ENCODE results near the gene GNL1. TPM values are rescaled to one million over a fixed set of nuclear protein-coding genes. Genes with fewer than 3 reads are reported as not detected.

Gene GNL1
- total and polyA plus RNA-seq, 2 of the 8 experiments (the other 6 are each of a cell fraction or from before 2014, with no cell fraction given), result 42.4 to 67.8 TPM

DNA sequence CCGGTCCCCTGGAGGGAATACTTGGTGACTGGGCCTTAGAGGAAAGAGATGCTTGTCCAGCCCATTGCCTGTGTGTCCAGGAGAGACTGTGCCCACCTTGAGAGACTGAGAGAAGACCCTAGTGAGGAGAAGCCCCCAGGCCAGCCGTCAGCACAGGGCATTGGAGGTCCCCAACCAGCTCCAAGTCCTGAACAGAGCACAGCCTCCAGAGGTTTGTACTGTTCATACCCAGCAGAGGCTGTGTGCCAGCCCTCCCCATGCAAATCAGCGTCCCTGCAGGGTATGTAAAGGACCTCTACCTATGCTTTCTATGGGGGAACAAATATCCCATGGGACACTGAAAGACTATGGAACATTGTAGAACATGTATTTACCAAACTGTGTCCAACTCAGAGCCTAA, 58.6 kb downstream of the GNL1 start:
- no peak overlapping the region for H3K18ac ChIP-seq (ENCODE audit: extremely low read depth, low read length)
- 76% methylated on average over 3 of the region's 3 CpGs; no CpG with 5 or more reads in 1 of the 2 experiments for WGBS, 2 experiments (ENCODE audit: extremely low coverage in 1 of 2, insufficient coverage in 1 of 2, insufficient read length in 1 of 2, insufficient replicate concordance in 2 of 2, low coverage in 1 of 2, low lambda C conversion rate in 2 of 2, missing lambda C conversion rate in 1 of 2)
- POLR2A ChIA-PET (ENCODE audit: partially characterized antibody), result no interaction called here

More for the DNA sequence above, 58.6 kb downstream of the GNL1 start:
- no peak overlapping the region for H4K5ac ChIP-seq (ENCODE audit: insufficient read length, low read depth, low read length)
- no peak for DNase-seq (ENCODE audit: low read depth in 1 of 2, low spot score in 2 of 2)
- H3K14ac ChIP-seq (ENCODE audit: insufficient read length), result no peak overlapping the region
- H3K56ac ChIP-seq (replicated peaks; ENCODE audit: insufficient read length, low read depth, low read length), result no peak overlapping the region
- FAIRE-seq, result no peak
- H2AK5ac ChIP-seq (ENCODE audit: low read depth, low read length), result no peak overlapping the region
- H2BK12ac ChIP-seq (ENCODE audit: low read depth, low read length), result no peak overlapping the region
- no peak overlapping the region for H2BK5ac ChIP-seq (ENCODE audit: low read depth, low read length)
- H3K36me3 ChIP-seq (ENCODE audit: control insufficient read depth in 2 of 4, insufficient read depth in 4 of 4, low read length in 3 of 4), result no peaks in the 10 kb centered on the region; a peak in 1 of 8 replicates
- H4K20me1 ChIP-seq (replicated peaks in 1 of 2; ENCODE audit: control insufficient read depth in 1 of 2, insufficient read depth in 2 of 2, low read length in 2 of 2), result no peaks in the 10 kb centered on the region
- H2BK20ac ChIP-seq (ENCODE audit: low read length), result no peak overlapping the region
- no peaks in the 10 kb centered on the region for H3K27me3 ChIP-seq (replicated peaks in 1 of 4; ENCODE audit: control insufficient read depth in 3 of 4, extremely low read depth in 1 of 4, insufficient read depth in 3 of 4, low read length in 3 of 4)
- no peak overlapping the region for H2BK120ac ChIP-seq (replicated peaks; ENCODE audit: low read depth, low read length)
- H3K9me3 ChIP-seq (ENCODE audit: insufficient read depth in 2 of 2, low read depth in 1 of 2, low read length in 1 of 2), result peaks cover 0 to 3% of the 10 kb centered on the region in 2 experiments; a peak in 1 of 4 replicates
- H3K4ac ChIP-seq (replicated peaks; ENCODE audit: insufficient read length, low read depth, low read length), result no peak overlapping the region
- H3K9ac ChIP-seq (replicated peaks in 1 of 4; ENCODE audit: extremely low read depth in 1 of 4, low read depth in 3 of 4, low read length in 3 of 4), result no peak overlapping the region
- no peak overlapping the region for H4K8ac ChIP-seq (ENCODE audit: extremely low read depth, insufficient read depth, low read length)
- TF ChIP-seq CBX8 (IDR thresholded peaks at IDR 0.05; ENCODE audit: borderline replicate concordance, low read depth, low read length), result no peak
- no peak for TF ChIP-seq RFX5 (IDR thresholded peaks at IDR 0.05; ENCODE audit: borderline replicate concordance, low read depth, low read length)
- no peak for TF ChIP-seq KDM4A (IDR thresholded peaks at IDR 0.05; ENCODE audit: low read depth, low read length, severe bottlenecking)
- no peak for TF ChIP-seq TCF12 (IDR thresholded peaks at IDR 0.05; ENCODE audit: low read depth, low read length)
- no peak for TF ChIP-seq SAP30 (IDR thresholded peaks at IDR 0.05; ENCODE audit: insufficient read depth, insufficient replicate concordance, low read length)
- no peak for TF ChIP-seq SP1 (IDR thresholded peaks at IDR 0.05; ENCODE audit: low read depth, low read length)
- H3K4me2 ChIP-seq (ENCODE audit: insufficient read depth in 1 of 2, low read depth in 2 of 2, low read length in 2 of 2), result no peak overlapping the region
- no peaks in the 10 kb centered on the region for H3K23me2 ChIP-seq (ENCODE audit: low read depth, low read length)
- no peak overlapping the region for H2AFZ ChIP-seq (ENCODE audit: low read length)
- H3K27ac ChIP-seq (ENCODE audit: low read depth, low read length), result no peak overlapping the region
- no peak overlapping the region for H3K23ac ChIP-seq (ENCODE audit: insufficient read length)
- no peak overlapping the region for H2BK15ac ChIP-seq (ENCODE audit: low read length)
- no peaks in the 10 kb centered on the region; a peak in 1 of 7 replicates for H3K4me1 ChIP-seq (replicated peaks in 1 of 4; ENCODE audit: control insufficient read depth in 3 of 4, insufficient read depth in 4 of 4, low read length in 3 of 4)
- no peaks in the 10 kb centered on the region for H3K79me1 ChIP-seq (ENCODE audit: low read depth, low read length)
- H3K79me2 ChIP-seq (ENCODE audit: control insufficient read depth in 1 of 2, insufficient read depth in 2 of 2, low read length in 2 of 2), result no peaks in the 10 kb centered on the region
- CTCF ChIA-PET (ENCODE audit: partially characterized antibody), result interaction anchor here (2.9 kb wide), 1 partner anchor 15 kb away, joined by 9 read pairs; no protein-coding TSS in a partner anchor
- no peak overlapping the region for H4K91ac ChIP-seq (replicated peaks; ENCODE audit: insufficient read length, low read length)
- H3K4me3 ChIP-seq (ENCODE audit: extremely low read depth in 1 of 4, insufficient read depth in 2 of 4, low read depth in 3 of 4, low read length in 4 of 4), result no peak overlapping the region

Measured in H1 (cell line).